CD4-positive, alpha-beta memory T cell (primary cell): ENCODE results near the gene BOD1. TPM values are rescaled to one million over a fixed set of nuclear protein-coding genes. Genes with fewer than 3 reads are reported as not detected.

ENCODE experiments used
- CTCF ChIA-PET: fragments of 350-600 bp; sonication (Branson Sonifier 250); formaldehyde crosslinking; loops from one replicate; lab custom pipeline; 2021; ENCODE audit warnings: inconsistent platforms; ENCODE audit not compliant: partially characterized antibody; lab: Charles Lee
- POLR2A ChIA-PET: fragments of 350-600 bp; sonication (Branson Sonifier 250); formaldehyde crosslinking; loops from one replicate; lab custom pipeline; 2021; ENCODE audit not compliant: partially characterized antibody; lab: Charles Lee
- DNase-seq, 5 donors: peaks; one replicate each; pipeline versions ENCODE4 v3.0.0 to v3.0.0-alpha.2; 2020 to 2022; ENCODE audit warnings: mixed read lengths in 1 of 5
- H3K27ac ChIP-seq: one replicate; pipeline ENCODE4 v1.7.0; 2013; ENCODE audit warnings: low read depth, low read length
- H3K27me3 ChIP-seq: 2 replicates; pipeline ENCODE4 v1.7.0; 2013; ENCODE audit warnings: mild to moderate bottlenecking, low read length, moderate library complexity; ENCODE audit not compliant: insufficient read depth
- H3K36me3 ChIP-seq: 2 replicates; pipeline ENCODE4 v1.7.0; 2013; ENCODE audit warnings: mild to moderate bottlenecking, low read length, moderate library complexity; ENCODE audit not compliant: insufficient read depth
- H3K4me1 ChIP-seq: 2 replicates; pipeline ENCODE4 v1.7.0; 2013; ENCODE audit warnings: mild to moderate bottlenecking, low read length, moderate library complexity; ENCODE audit not compliant: insufficient read depth
- H3K4me3 ChIP-seq, 2 donors: one replicate each; pipeline ENCODE4 v1.7.0; 2013; ENCODE audit warnings: low read length in 2 of 2, mild to moderate bottlenecking in 1 of 2
- H3K9me3 ChIP-seq, 2 donors: one replicate each; pipeline ENCODE4 v1.7.0; 2013; ENCODE audit warnings: low read length in 2 of 2, control low read depth in 1 of 2; ENCODE audit not compliant: control insufficient read depth in 1 of 2
- H3K27ac Mint-ChIP-seq, 7 donors: one replicate each; pipeline ENCODE4 v1.8.0; 2020 to 2021; ENCODE audit warnings: mixed read lengths in 7 of 7, mild to moderate bottlenecking in 6 of 7, inconsistent platforms in 3 of 7, moderate library complexity in 3 of 7
- H3K27me3 Mint-ChIP-seq, 2 donors: one replicate each; pipeline ENCODE4 v1.8.0; 2020 to 2021; ENCODE audit warnings: mixed read lengths in 2 of 2
- H3K36me3 Mint-ChIP-seq, 2 donors: one replicate each; pipeline ENCODE4 v1.8.0; 2020 to 2021; ENCODE audit warnings: mixed read lengths in 2 of 2, inconsistent platforms in 1 of 2, mild to moderate bottlenecking in 1 of 2
- H3K4me1 Mint-ChIP-seq, 4 donors: one replicate each; pipeline ENCODE4 v1.8.0; 2020 to 2021; ENCODE audit warnings: mixed read lengths in 4 of 4, mild to moderate bottlenecking in 1 of 4
- H3K4me3 Mint-ChIP-seq, 8 donors: one replicate each; pipeline ENCODE4 v1.8.0; 2020 to 2021; ENCODE audit warnings: mixed read lengths in 8 of 8, mild to moderate bottlenecking in 7 of 8, moderate library complexity in 6 of 8, inconsistent platforms in 3 of 8
- H3K9me3 Mint-ChIP-seq, 8 donors: one replicate each; pipeline ENCODE4 v1.8.0; 2020 to 2021; ENCODE audit warnings: mixed read lengths in 8 of 8, mild to moderate bottlenecking in 5 of 8, inconsistent platforms in 3 of 8, moderate library complexity in 1 of 8
- intact Hi-C: fragments of 100-400 bp; cut with micrococcal nuclease; formaldehyde crosslinking; loops from one replicate; pipeline ENCODE4 v1.15.1; 2023
- polyA plus RNA-seq, 2 donors: library from polyadenylated mRNA; unstranded; fragments of 300-500 nt; fragmentation: Illumina TruSeq; gene quantifications; one replicate each; pipeline ENCODE4 v1.2.3, GENCODE V29; 2021
- total RNA-seq, 2 experiments: library from RNA; stranded (reverse); gene quantifications; one replicate each; pipeline ENCODE4 v1.2.3, GENCODE V29; 2021

Gene BOD1
- total and polyA plus RNA-seq, 4 experiments from 2014 or later: 11.8 to 38.1 (median 25.1) TPM

- Histone ChIP-seq H3K9me3 (no peaks in the 10 kb centered on the region), H3K4me3 (no peak overlapping the region), H3K27ac (no peak overlapping the region), H3K27me3 (no peaks in the 10 kb centered on the region), H3K4me1 (no peaks in the 10 kb centered on the region), H3K36me3 (peaks cover 45% of the 10 kb centered on the region)
- Mint-ChIP-seq H3K4me1 (peaks cover 0 to 7% (median 2%) of the 10 kb centered on the region in 4 donors), H3K27me3 (no peaks in the 10 kb centered on the region), H3K9me3 (no peaks in the 10 kb centered on the region), H3K4me3 (no peak overlapping the region), H3K36me3 (peaks cover 57 to 65% of the 10 kb centered on the region in 2 donors), H3K27ac (peak overlapping the region in 2 of 7 donors; percentile 31 to 69)
- POLR2A ChIA-PET: no interaction called here
- CTCF ChIA-PET: no interaction called here
- intact Hi-C loops: no loop called here
- no peak for DNase-seq
These were observed 12.3 kb downstream of the BOD1 start for GRCh38 chr5:173604141-173604540.

- H3K4me3 ChIP-seq: no peak overlapping the region
- H3K9me3 Mint-ChIP-seq: peaks cover 0 to 1% (median 0%) of the 10 kb centered on the region in 8 donors
- no peak for DNase-seq
- H3K4me3 Mint-ChIP-seq: no peak overlapping the region
- H3K9me3 ChIP-seq: no peaks in the 10 kb centered on the region
- H3K36me3 Mint-ChIP-seq: peaks cover 50 to 52% of the 10 kb centered on the region in 2 donors
- CTCF ChIA-PET: interaction anchor here (0.9 to 1.3 kb wide), 4 partner anchors 13 to 337 kb away, joined by 3 to 4 read pairs (median 4); no protein-coding TSS in a partner anchor
- no peak overlapping the region for H3K27ac ChIP-seq
- no peak overlapping the region for H3K27ac Mint-ChIP-seq
- intact Hi-C loops: no loop called here
- peaks cover 0 to 7% (median 2%) of the 10 kb centered on the region in 4 donors for H3K4me1 Mint-ChIP-seq
- H3K4me1 ChIP-seq: no peaks in the 10 kb centered on the region
- POLR2A ChIA-PET: no interaction called here
- no peaks in the 10 kb centered on the region for H3K27me3 Mint-ChIP-seq
- no peaks in the 10 kb centered on the region for H3K27me3 ChIP-seq
- H3K36me3 ChIP-seq: peaks cover 32% of the 10 kb centered on the region
These were observed 14.0 kb downstream of the BOD1 start for GRCh38 chr5:173602423-173602822.

- H3K36me3 ChIP-seq: no peaks in the 10 kb centered on the region
- H3K9me3 Mint-ChIP-seq: peaks cover 0 to 25% (median 18%) of the 10 kb centered on the region in 8 donors
- no peak overlapping the region for H3K4me3 ChIP-seq
- H3K27ac Mint-ChIP-seq: no peak overlapping the region
- H3K4me1 ChIP-seq: no peaks in the 10 kb centered on the region
- no peaks in the 10 kb centered on the region for H3K27me3 ChIP-seq
- CTCF ChIA-PET: no interaction called here
- DNase-seq: no peak
- peaks cover 28 to 56% of the 10 kb centered on the region in 2 donors for H3K36me3 Mint-ChIP-seq
- intact Hi-C loops: no loop called here
- POLR2A ChIA-PET: no interaction called here
- no peak overlapping the region for H3K27ac ChIP-seq
- peaks cover 0 to 5% of the 10 kb centered on the region in 2 donors for H3K9me3 ChIP-seq
- H3K4me1 Mint-ChIP-seq: peaks cover 0 to 6% (median 2%) of the 10 kb centered on the region in 4 donors
- H3K27me3 Mint-ChIP-seq: no peaks in the 10 kb centered on the region
- H3K4me3 Mint-ChIP-seq: no peak overlapping the region
These were observed 17.8 kb downstream of the BOD1 start for GRCh38 chr5:173598686-173599085.

- intact Hi-C loops: no loop called here
- DNase-seq: no peak
- Histone ChIP-seq H3K4me1 (no peaks in the 10 kb centered on the region), H3K36me3 (no peaks in the 10 kb centered on the region), H3K27ac (no peak overlapping the region), H3K27me3 (no peaks in the 10 kb centered on the region), H3K9me3 (peaks cover 0 to 17% of the 10 kb centered on the region in 2 donors), H3K4me3 (no peak overlapping the region)
- no peaks in the 10 kb centered on the region for H3K27me3 Mint-ChIP-seq
- no peak overlapping the region for H3K27ac Mint-ChIP-seq
- ChIA-PET CTCF (interaction anchor here (1.0 kb wide), 1 partner anchor 18 kb away, joined by 3 read pairs; no protein-coding TSS in a partner anchor), POLR2A (no interaction called here)
- H3K4me1 Mint-ChIP-seq: peaks cover 0 to 3% (median 1%) of the 10 kb centered on the region in 4 donors
- peaks cover 0 to 39% (median 31%) of the 10 kb centered on the region in 8 donors for H3K9me3 Mint-ChIP-seq
- H3K4me3 Mint-ChIP-seq: no peak overlapping the region
- H3K36me3 Mint-ChIP-seq: peaks cover 28 to 63% of the 10 kb centered on the region in 2 donors
These were observed 19.1 kb downstream of the BOD1 start for GRCh38 chr5:173597304-173597703.

- H3K4me3 ChIP-seq: no peak overlapping the region
- no peaks in the 10 kb centered on the region for H3K27me3 Mint-ChIP-seq
- intact Hi-C loops: no loop called here
- no peak for DNase-seq
- no peak overlapping the region for H3K27ac Mint-ChIP-seq
- CTCF ChIA-PET: interaction anchor here (0.9 to 1.3 kb wide), 2 partner anchors 14 to 330 kb away, joined by 3 to 4 read pairs; no protein-coding TSS in a partner anchor
- H3K27me3 ChIP-seq: no peaks in the 10 kb centered on the region
- H3K27ac ChIP-seq: no peak overlapping the region
- H3K4me1 ChIP-seq: no peaks in the 10 kb centered on the region
- H3K36me3 Mint-ChIP-seq: peaks cover 34 to 62% of the 10 kb centered on the region in 2 donors
- H3K9me3 Mint-ChIP-seq: peaks cover 0 to 53% (median 45%) of the 10 kb centered on the region in 8 donors
- POLR2A ChIA-PET: no interaction called here
- no peaks in the 10 kb centered on the region for H3K36me3 ChIP-seq
- no peak overlapping the region for H3K4me3 Mint-ChIP-seq
- H3K9me3 ChIP-seq: peaks cover 0 to 21% of the 10 kb centered on the region in 2 donors
- H3K4me1 Mint-ChIP-seq: peaks cover 0 to under 1% (median 0%) of the 10 kb centered on the region in 4 donors
These were observed 20.6 kb downstream of the BOD1 start for GRCh38 chr5:173595841-173596240.

GRCh38 chr5:173594061-173594460 lies 22.4 kb downstream of the BOD1 start:
- intact Hi-C loops: no loop called here
- Mint-ChIP-seq H3K27me3 (no peaks in the 10 kb centered on the region), H3K4me3 (no peak overlapping the region), H3K9me3 (peaks cover 0 to 67% (median 57%) of the 10 kb centered on the region in 8 donors), H3K36me3 (peaks cover 35 to 48% of the 10 kb centered on the region in 2 donors), H3K4me1 (no peaks in the 10 kb centered on the region), H3K27ac (no peak overlapping the region)
- no peak overlapping the region for H3K4me3 ChIP-seq
- ChIA-PET POLR2A (no interaction called here), CTCF (interaction anchor here (0.8 kb wide), 1 partner anchor 14 kb away, joined by 3 read pairs; no protein-coding TSS in a partner anchor)
- peaks cover 0 to 21% of the 10 kb centered on the region in 2 donors for H3K9me3 ChIP-seq
- H3K27ac ChIP-seq: no peak overlapping the region
- H3K27me3 ChIP-seq: no peaks in the 10 kb centered on the region
- DNase-seq: no peak
- H3K36me3 ChIP-seq: no peaks in the 10 kb centered on the region
- no peaks in the 10 kb centered on the region for H3K4me1 ChIP-seq

DNA sequence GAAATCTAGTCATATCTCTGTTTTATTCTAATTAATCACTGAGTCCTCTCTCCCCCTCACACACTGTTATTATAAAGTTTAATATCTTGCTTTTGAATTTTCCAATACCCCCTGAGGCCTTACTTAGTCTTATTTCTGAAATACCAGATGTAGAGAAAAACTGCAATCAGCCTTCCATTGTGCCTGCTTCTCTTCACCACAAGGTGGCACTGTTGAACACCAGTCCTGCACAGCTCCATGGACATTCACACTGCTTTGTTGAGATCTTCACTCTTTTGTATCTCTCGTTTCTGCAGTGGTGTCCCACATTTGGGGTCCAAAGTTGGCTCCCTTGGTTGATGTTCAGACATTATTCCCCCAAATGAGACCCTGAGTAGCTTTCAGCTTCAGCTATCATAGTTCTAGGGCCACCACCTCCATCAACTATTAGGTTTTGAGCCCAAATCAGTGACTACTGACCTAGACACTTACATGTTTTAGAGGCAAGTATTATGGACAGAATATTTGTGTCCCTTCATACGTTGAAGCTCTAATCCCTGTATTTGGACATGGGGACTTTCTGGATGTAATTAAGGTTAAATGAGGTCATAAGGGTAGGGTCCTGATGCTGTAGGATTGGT lies 24.3 kb downstream of the BOD1 start:
- H3K9me3 Mint-ChIP-seq: peaks cover 0 to 81% (median 72%) of the 10 kb centered on the region in 8 donors
- H3K4me3 Mint-ChIP-seq: peak overlapping the region in 2 of 8 donors; percentile 9 to 14
- Histone ChIP-seq H3K27ac (no peak overlapping the region), H3K27me3 (no peaks in the 10 kb centered on the region), H3K9me3 (peaks cover 0 to 21% of the 10 kb centered on the region in 2 donors), H3K4me1 (no peaks in the 10 kb centered on the region), H3K4me3 (no peak overlapping the region), H3K36me3 (no peaks in the 10 kb centered on the region)
- H3K4me1 Mint-ChIP-seq: no peaks in the 10 kb centered on the region
- H3K27ac Mint-ChIP-seq: no peak overlapping the region
- no peak for DNase-seq
- CTCF ChIA-PET: interaction anchor here (0.7 to 2.3 kb wide), 5 partner anchors 14 to 381 kb away, joined by 4 to 8 read pairs (median 4); partner anchors contain the start of gene BOD1
- peaks cover 34 to 40% of the 10 kb centered on the region in 2 donors for H3K36me3 Mint-ChIP-seq
- no peaks in the 10 kb centered on the region for H3K27me3 Mint-ChIP-seq
- POLR2A ChIA-PET: no interaction called here
- intact Hi-C loops: no loop called here
